ENCODE results near the gene MAPKAPK2. TPM values are rescaled to one million over a fixed set of nuclear protein-coding genes. Genes with fewer than 3 reads are reported as not detected.

Gene MAPKAPK2
- total RNA-seq = 29.9 and 38.1 TPM in 2 replicates

DNA sequence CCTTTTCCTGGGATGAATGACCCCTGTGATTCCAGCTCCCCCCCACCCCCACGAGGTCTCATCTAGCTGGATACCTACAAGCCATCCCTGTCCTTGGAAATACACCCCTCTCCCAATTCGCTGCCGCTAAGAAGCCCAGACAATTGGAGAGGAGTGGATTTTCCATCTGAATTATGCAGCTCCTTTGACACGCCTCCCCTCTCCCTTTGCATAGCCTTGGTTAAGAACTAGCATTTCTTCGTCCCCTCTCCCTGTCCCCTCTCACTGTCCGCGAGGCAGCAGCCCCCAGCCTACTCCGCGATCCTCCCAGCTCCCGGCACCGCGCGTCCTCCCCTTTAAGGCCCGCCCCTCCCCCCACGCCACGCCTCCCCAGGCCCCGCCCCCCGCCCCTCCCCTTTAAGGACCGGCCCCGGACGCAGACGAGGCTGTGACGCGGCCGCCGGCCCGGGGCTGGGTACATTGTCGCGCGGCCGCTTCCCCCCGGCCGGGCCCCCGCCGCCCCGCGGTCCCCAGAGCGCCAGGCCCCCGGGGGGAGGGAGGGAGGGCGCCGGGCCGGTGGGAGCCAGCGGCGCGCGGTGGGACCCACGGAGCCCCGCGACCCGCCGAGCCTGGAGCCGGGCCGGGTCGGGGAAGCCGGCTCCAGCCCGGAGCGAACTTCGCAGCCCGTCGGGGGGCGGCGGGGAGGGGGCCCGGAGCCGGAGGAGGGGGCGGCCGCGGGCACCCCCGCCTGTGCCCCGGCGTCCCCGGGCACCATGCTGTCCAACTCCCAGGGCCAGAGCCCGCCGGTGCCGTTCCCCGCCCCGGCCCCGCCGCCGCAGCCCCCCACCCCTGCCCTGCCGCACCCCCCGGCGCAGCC is at the start of gene MAPKAPK2:
Gene MAPKAPK2, plus strand, starts transcription at position 428 of the 856 bp plus-strand sequence. Its CDS starts 325 bp downstream, at position 753.

GRCh38 chr1:206635080-206635977 is 49.4 kb upstream of the MAPKAPK2 start, which contains the start of gene DYRK3:
Gene DYRK3, plus strand, starts transcription at chr1:206635536. Its CDS starts 168 bp downstream, at chr1:206635704.

GRCh38 chr1:206770531-206771337 is 86.0 kb downstream of the MAPKAPK2 start, which contains the start of gene IL19:
Gene IL19, plus strand, starts transcription at chr1:206770773. Its CDS starts 65,890 bp downstream, at chr1:206836663.

DNA sequence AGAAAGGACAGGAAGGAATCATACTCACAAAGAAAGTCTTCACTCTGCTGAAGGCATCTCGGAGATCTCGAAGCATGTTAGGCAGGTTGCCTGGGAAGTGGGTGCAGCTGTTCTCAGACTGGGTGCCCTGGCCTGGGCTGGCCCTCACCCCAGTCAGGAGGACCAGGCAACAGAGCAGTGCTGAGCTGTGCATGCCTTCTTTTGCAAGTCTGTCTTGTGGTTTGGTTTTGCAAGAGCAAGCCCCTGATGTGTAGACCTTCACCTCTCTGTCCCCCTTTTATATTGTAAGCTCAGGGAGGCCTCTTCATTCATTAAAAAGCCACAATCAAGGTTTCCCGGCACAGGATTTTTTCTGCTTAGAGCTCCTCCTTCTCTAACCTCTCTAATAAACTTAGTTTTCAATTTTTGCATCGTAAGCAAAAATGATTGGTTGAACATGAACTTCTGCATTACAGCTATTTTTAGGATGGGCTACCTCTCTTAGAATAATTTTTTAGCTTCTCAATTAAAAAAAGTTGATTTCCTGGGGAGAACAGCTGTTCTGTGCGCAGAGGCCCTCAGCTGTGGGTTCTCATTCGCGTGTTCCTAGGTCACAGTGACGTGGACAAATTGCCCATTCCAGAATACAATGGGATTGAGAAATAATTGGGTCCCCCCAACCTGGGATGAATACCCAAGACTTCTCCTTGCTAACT is 87.7 kb downstream of the MAPKAPK2 start, which contains the start of gene IL10:
Gene IL10, minus strand, starts transcription at position 252 of the 695 bp plus-strand sequence. Its CDS starts 59 bp downstream, at position 193.

Small RNA genes lying within 50 kb of the gene (small RNA-seq; reads per million reads assigned to genes)
- not detected for gene RF00019

Other genes starting within 250 kb of the MAPKAPK2 start
- gene IKBKE, start 214.4 kb upstream of the MAPKAPK2 start, total RNA-seq = 13.6 and 15.2 TPM in 2 replicates
- gene RASSF5, start 177.4 kb upstream of the MAPKAPK2 start, total RNA-seq = 0.40 and 1.5 TPM in 2 replicates
- gene EIF2D, start 72.4 kb upstream of the MAPKAPK2 start, total RNA-seq = 52.4 and 59.4 TPM in 2 replicates
- gene DYRK3, start 49.4 kb upstream of the MAPKAPK2 start, total RNA-seq = 13.4 and 22.4 TPM in 2 replicates
- gene IL19, start 85.9 kb downstream of the MAPKAPK2 start, total RNA-seq = not detected in 2 replicates
- gene IL10, start 87.6 kb downstream of the MAPKAPK2 start, total RNA-seq = not detected in 2 replicates
- gene IL20, start 180.7 kb downstream of the MAPKAPK2 start, total RNA-seq = not detected in 2 replicates
- gene IL24, start 212.5 kb downstream of the MAPKAPK2 start, total RNA-seq = not detected in 2 replicates
- gene FCMR, start 237.0 kb downstream of the MAPKAPK2 start, total RNA-seq = 0.14 TPM in 1 of 2 replicates, not detected in the other

All from thoracic aorta endothelial cell (primary cell).